ENCODE data around the gene TMED7.

- TF ChIP-seq POLR2A (IDR thresholded peaks at IDR 0.05), result no peak
- TF ChIP-seq CTCF (IDR thresholded peaks at IDR 0.05), result no peak
Observed at GRCh38 chr5:115648056-115648455, 22.2 kb upstream of the TMED7 start.
